Hepatocyte (in vitro differentiated cells): ENCODE measurements around the gene DNER. TPM values are rescaled to one million over a fixed set of nuclear protein-coding genes. Genes with fewer than 3 reads are reported as not detected.

Source experiments
- DNase-seq: peaks from one replicate; pipeline ENCODE4 v3.0.0-alpha.2; 2016; ENCODE audit warnings: low spot score
- H2AFZ ChIP-seq: fragments of 200-600 bp; sonication (generic); 2 replicates; pipeline ENCODE4 v1.6.0; 2016; ENCODE audit warnings: antibody characterized with exemption, mild to moderate bottlenecking
- H3K27ac ChIP-seq: fragments of 200-600 bp; sonication (generic); 2 replicates; pipeline ENCODE4 v1.5.1; 2016; ENCODE audit warnings: mild to moderate bottlenecking
- H3K27me3 ChIP-seq: fragments of 200-600 bp; sonication (generic); 2 replicates; pipeline ENCODE4 v1.6.1; 2016
- H3K36me3 ChIP-seq: fragments of 200-600 bp; sonication (generic); replicated peaks from 2 replicates; pipeline ENCODE4 v1.5.1; 2016; ENCODE audit warnings: low read depth; ENCODE audit not compliant: insufficient read depth
- H3K4me1 ChIP-seq: fragments of 200-600 bp; sonication (generic); 2 replicates; pipeline ENCODE4 v1.5.1; 2016; ENCODE audit warnings: mild to moderate bottlenecking, moderate library complexity; ENCODE audit not compliant: insufficient read depth
- H3K4me2 ChIP-seq: fragments of 200-600 bp; sonication (generic); 2 replicates; pipeline ENCODE4 v1.6.0; 2016
- H3K4me3 ChIP-seq: fragments of 200-600 bp; sonication (generic); 2 replicates; pipeline ENCODE4 v1.5.1; 2016; ENCODE audit warnings: mild to moderate bottlenecking
- H3K79me2 ChIP-seq: fragments of 200-600 bp; sonication (generic); 2 replicates; pipeline ENCODE4 v1.6.0; 2017; ENCODE audit warnings: mild to moderate bottlenecking
- H3K9me2 ChIP-seq: fragments of 200-600 bp; sonication (generic); replicated peaks from 2 replicates; pipeline ENCODE4 v1.6.0; 2017; ENCODE audit warnings: mild to moderate bottlenecking; ENCODE audit not compliant: insufficient read depth
- H3K9me3 ChIP-seq: fragments of 200-600 bp; sonication (generic); 2 replicates; pipeline ENCODE4 v1.5.1; 2016; ENCODE audit warnings: low read depth, mild to moderate bottlenecking
- H4K20me1 ChIP-seq: fragments of 200-600 bp; sonication (generic); 2 replicates; pipeline ENCODE4 v1.6.0; 2016; ENCODE audit warnings: mild to moderate bottlenecking; ENCODE audit not compliant: insufficient read depth, poor library complexity, severe bottlenecking
- EZH2 ChIP-seq: fragments of 200-600 bp; sonication (generic); IDR thresholded peaks from 2 replicates; pipeline ENCODE4 v1.6.1; 2016; ENCODE audit warnings: antibody characterized with exemption, mild to moderate bottlenecking, borderline replicate concordance
- EZH2phosphoT487 ChIP-seq: fragments of 200-600 bp; sonication (generic); IDR thresholded peaks from one replicate; pipeline ENCODE4 v1.6.1; 2018; ENCODE audit warnings: antibody characterized with exemption, mild to moderate bottlenecking, low read depth, moderate library complexity; ENCODE audit not compliant: unreplicated experiment, severe bottlenecking
- WGBS: methylation state at CpG from one replicate; pipeline ENCODE4 v1.1.6; 2016; ENCODE audit warnings: low lambda C conversion rate; ENCODE audit errors: missing lambda C conversion rate; 5-methylcytosine and 5-hydroxymethylcytosine counted together
- polyA plus RNA-seq: library from polyadenylated mRNA; unstranded; fragments of >200 nt; fragmentation: Nextera tagmentation; extraction: Ambion mirVana; gene quantifications from 2 replicates; pipeline ENCODE4 v1.2.1, GENCODE V29; 2016
- total RNA-seq: library from RNA; depleted of rRNA; stranded (reverse); fragments of >200 nt; gene quantifications from 2 replicates; pipeline ENCODE4 v1.2.3, GENCODE V29; 2014
- TF ChIP-seq, protein P1 (sequence below): fragments of 200-600 bp; sonication (generic); IDR thresholded peaks from 2 replicates; pipeline ENCODE4 v1.5.1; 2016; ENCODE audit warnings: antibody characterized with exemption, mild to moderate bottlenecking; ENCODE audit not compliant: poor library complexity

Gene DNER
- total and polyA plus RNA-seq, 2 experiments from 2014 or later: 0.37 TPM; not detected in 1

DNA sequence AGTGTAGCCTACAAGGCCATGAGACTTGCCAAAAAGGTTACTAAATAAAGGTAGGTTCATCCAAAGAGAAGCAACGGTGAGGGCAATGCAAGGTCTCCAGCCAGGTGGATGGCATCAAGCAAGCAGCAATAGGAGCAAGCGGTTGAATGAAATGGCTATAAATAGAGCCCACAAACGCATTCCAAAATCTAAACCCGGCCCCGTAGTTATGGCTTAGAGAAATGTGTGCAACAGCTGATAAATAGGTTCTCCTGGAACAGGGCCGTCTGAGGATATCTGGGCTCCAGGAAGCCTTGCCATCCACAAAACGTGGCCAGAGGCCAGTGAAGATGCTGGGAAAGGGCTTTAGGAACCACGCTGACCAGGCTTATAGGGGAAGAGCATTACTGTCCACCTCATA lies 297.2 kb downstream of the DNER start:
- Histone ChIP-seq H3K79me2 (no peaks in the 10 kb centered on the region), H3K4me3 (no peak overlapping the region), H3K27ac (no peak overlapping the region), H3K27me3 (no peaks in the 10 kb centered on the region), H3K9me3 (no peaks in the 10 kb centered on the region), H3K36me3 (no peaks in the 10 kb centered on the region), H2AFZ (no peak overlapping the region), H3K4me1 (no peaks in the 10 kb centered on the region), H3K4me2 (no peak overlapping the region), H4K20me1 (no peaks in the 10 kb centered on the region), H3K9me2 (no peaks in the 10 kb centered on the region)
- WGBS: 82% methylated on average over 8 of the region's 8 CpGs
- TF ChIP-seq, protein P1, sequence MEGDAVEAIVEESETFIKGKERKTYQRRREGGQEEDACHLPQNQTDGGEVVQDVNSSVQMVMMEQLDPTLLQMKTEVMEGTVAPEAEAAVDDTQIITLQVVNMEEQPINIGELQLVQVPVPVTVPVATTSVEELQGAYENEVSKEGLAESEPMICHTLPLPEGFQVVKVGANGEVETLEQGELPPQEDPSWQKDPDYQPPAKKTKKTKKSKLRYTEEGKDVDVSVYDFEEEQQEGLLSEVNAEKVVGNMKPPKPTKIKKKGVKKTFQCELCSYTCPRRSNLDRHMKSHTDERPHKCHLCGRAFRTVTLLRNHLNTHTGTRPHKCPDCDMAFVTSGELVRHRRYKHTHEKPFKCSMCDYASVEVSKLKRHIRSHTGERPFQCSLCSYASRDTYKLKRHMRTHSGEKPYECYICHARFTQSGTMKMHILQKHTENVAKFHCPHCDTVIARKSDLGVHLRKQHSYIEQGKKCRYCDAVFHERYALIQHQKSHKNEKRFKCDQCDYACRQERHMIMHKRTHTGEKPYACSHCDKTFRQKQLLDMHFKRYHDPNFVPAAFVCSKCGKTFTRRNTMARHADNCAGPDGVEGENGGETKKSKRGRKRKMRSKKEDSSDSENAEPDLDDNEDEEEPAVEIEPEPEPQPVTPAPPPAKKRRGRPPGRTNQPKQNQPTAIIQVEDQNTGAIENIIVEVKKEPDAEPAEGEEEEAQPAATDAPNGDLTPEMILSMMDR: no peak
- TF ChIP-seq EZH2: no peak
- TF ChIP-seq EZH2phosphoT487: no peak
- DNase-seq: no peak

DNA sequence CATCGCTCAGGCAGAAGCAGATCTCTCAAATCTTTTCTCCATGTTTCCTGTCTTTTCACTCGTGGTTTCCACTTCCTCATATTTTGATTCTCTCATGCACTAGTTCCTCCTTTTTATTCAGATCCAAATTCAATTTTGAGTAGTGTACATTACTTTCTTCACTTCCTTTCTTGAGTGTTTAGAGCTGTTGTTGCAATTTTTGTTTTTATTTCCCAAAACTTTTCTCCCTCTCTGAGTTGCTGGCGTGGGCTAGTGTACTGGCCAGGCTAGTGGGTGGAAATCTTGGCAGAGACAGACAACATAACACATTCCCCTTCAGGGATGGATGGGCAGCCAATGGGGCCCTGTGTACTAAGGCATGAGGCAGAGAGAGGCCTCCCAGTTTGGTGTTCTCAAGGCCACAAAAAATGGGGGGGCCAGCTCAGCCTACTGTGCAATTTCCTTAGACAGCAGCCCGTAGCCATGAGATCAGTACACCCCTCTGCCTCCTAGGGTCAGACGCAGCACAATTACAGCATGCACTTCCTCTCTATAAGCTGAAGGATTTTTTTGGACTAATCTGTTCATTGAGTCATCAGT lies 298.1 kb downstream of the DNER start:
- Histone ChIP-seq H3K4me3 (no peak overlapping the region), H4K20me1 (no peaks in the 10 kb centered on the region), H3K4me2 (no peak overlapping the region), H2AFZ (no peak overlapping the region), H3K4me1 (no peaks in the 10 kb centered on the region), H3K79me2 (no peaks in the 10 kb centered on the region), H3K27ac (no peak overlapping the region), H3K27me3 (no peaks in the 10 kb centered on the region), H3K9me2 (no peaks in the 10 kb centered on the region), H3K9me3 (no peaks in the 10 kb centered on the region), H3K36me3 (no peaks in the 10 kb centered on the region)
- no peak for DNase-seq
- WGBS: 82% methylated on average over 5 of the region's 5 CpGs
- no peak for TF ChIP-seq EZH2phosphoT487
- TF ChIP-seq EZH2: no peak
- TF ChIP-seq, protein P1: no peak

DNA sequence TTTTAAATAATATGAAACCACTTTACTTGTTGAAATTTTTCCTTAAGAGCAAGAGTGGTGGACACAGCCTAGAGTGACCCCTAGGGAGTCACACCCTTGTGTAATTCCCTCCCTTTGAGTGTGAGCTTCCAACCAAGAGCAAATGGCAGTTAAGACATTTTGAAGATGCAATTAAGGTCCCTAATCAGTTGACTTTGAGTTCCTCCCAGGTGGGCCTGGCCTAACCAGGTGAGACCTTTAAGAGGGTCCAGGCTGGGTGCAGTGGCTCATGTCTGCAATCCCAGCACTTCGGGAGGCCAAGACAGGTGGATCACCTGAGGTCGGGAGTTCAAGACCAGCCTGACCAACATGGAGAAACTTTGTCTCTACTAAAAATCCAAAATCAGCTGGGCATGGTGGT lies 299.7 kb downstream of the DNER start:
- DNase-seq: no peak
- Histone ChIP-seq H3K27me3 (no peaks in the 10 kb centered on the region), H3K79me2 (no peaks in the 10 kb centered on the region), H3K36me3 (no peaks in the 10 kb centered on the region), H4K20me1 (no peaks in the 10 kb centered on the region), H2AFZ (no peak overlapping the region), H3K9me3 (no peaks in the 10 kb centered on the region), H3K4me2 (no peak overlapping the region), H3K27ac (no peak overlapping the region), H3K4me3 (no peak overlapping the region), H3K9me2 (no peaks in the 10 kb centered on the region), H3K4me1 (no peaks in the 10 kb centered on the region)
- 90% methylated on average over 2 of the region's 2 CpGs for WGBS
- TF ChIP-seq EZH2: no peak
- TF ChIP-seq EZH2phosphoT487: no peak
- TF ChIP-seq, protein P1: no peak

DNA sequence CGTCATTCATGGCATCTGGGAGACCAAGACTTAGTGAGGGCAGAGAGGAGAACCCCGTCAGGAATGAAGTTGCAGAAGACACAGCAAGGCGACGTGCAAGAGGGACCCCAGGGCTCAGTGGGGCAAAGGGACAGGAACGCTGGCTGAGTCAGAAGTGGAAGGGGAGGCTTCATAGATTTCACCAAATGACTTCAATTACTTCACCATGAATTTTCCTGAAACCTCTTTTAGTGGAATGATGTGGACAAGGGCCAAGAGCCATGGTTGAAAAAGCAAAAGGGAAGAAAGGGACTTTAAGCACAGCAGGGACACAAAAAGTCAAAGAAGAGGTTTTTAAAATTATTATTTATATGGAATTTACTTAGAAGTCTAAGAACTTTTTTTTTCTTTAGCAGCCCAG lies 301.7 kb downstream of the DNER start:
- no peaks in the 10 kb centered on the region for H3K36me3 ChIP-seq
- H4K20me1 ChIP-seq: no peaks in the 10 kb centered on the region
- no peaks in the 10 kb centered on the region for H3K9me3 ChIP-seq
- H3K4me1 ChIP-seq: peaks cover 14% of the 10 kb centered on the region
- H2AFZ ChIP-seq: no peak overlapping the region
- DNase-seq: no peak
- H3K79me2 ChIP-seq: no peaks in the 10 kb centered on the region
- 88% methylated on average over 5 of the region's 5 CpGs for WGBS
- no peaks in the 10 kb centered on the region for H3K9me2 ChIP-seq
- no peak overlapping the region for H3K4me3 ChIP-seq
- H3K27me3 ChIP-seq: no peaks in the 10 kb centered on the region
- TF ChIP-seq, protein P1: no peak
- TF ChIP-seq EZH2phosphoT487 (no peak), EZH2 (no peak)
- H3K27ac ChIP-seq: no peak overlapping the region
- H3K4me2 ChIP-seq: no peak overlapping the region
